Panc1 (cell line): ENCODE data around the gene ROCK2.

Experiments
- CTCF ChIP-seq: fragments of 450-650 bp; IDR thresholded peaks from 2 replicates; pipeline ENCODE4 v1.5.1; 2017; ENCODE audit warnings: mild to moderate bottlenecking
- REST ChIP-seq, 2 experiments: IDR thresholded peaks; 2 replicates each; pipeline ENCODE4 v1.6.1; 2011 to 2012; ENCODE audit warnings: low read depth in 2 of 2, control low read depth in 1 of 2, low read length in 1 of 2, mild to moderate bottlenecking in 1 of 2, moderate library complexity in 1 of 2; ENCODE audit not compliant: insufficient read depth in 1 of 2
- SIN3A ChIP-seq: IDR thresholded peaks from 2 replicates; pipeline ENCODE4 v1.6.1; 2012; ENCODE audit warnings: low read depth, mild to moderate bottlenecking, low read length, moderate library complexity, borderline replicate concordance; ENCODE audit not compliant: insufficient read depth

GRCh38 chr2:11388262-11389051, 44.0 kb upstream of the ROCK2 start:
- TF ChIP-seq REST (IDR thresholded peaks at IDR 0.05; ENCODE audit: insufficient read depth in 1 of 2, low read depth in 2 of 2, low read length in 1 of 2) (no peak), CTCF (no peak), SIN3A (no peak)
